Adrenal gland (tissue), 12 donors: ENCODE measurements around the gene ALDH5A1. TPM values are rescaled to one million over a fixed set of nuclear protein-coding genes. Genes with fewer than 3 reads are reported as not detected.
"Not testable (repeated sequence)": the region's sequence is repeated elsewhere in the genome, so short reads cannot be mapped to it uniquely, and the experiment has no call there.

Experiments used
- DNase-seq, 7 donors: peaks; one replicate each; pipeline ENCODE4 v3.0.0-alpha.2; 2019 to 2020
- H3K27ac ChIP-seq, 5 donors: fragments of 200-600 bp; sonication (generic) in 4 of 5; 1 replicate in 3 of 5; 2 replicates in 2 of 5; pipeline versions ENCODE4 v1.5.1 to v1.8.0; 2016 to 2020; ENCODE audit warnings: mild to moderate bottlenecking in 1 of 5
- H3K27me3 ChIP-seq: fragments of 200-600 bp; 2 replicates; pipeline ENCODE4 v1.8.0; 2021
- H3K36me3 ChIP-seq, 2 donors: fragments of 200-600 bp; replicated peaks in 1 of 2; 1 replicate in 1 of 2; 2 replicates in 1 of 2; pipeline versions ENCODE4 v1.5.1 to v1.8.0; 2018 to 2022
- H3K4me1 ChIP-seq, 2 donors: fragments of 200-600 bp; replicated peaks in 1 of 2; 1 replicate in 1 of 2; 2 replicates in 1 of 2; pipeline versions ENCODE4 v1.5.1 to v1.8.0; 2018 to 2021
- H3K4me3 ChIP-seq, 4 donors: fragments of 200-600 bp; sonication (generic) in 3 of 4; one replicate each; pipeline ENCODE4 v1.5.1; 2016 to 2018
- H3K9me3 ChIP-seq, 3 donors: fragments of 200-600 bp; sonication (generic) in 1 of 3; replicated peaks in 1 of 3; 1 replicate in 2 of 3; 2 replicates in 1 of 3; pipeline versions ENCODE4 v1.5.1 to v1.8.0; 2016 to 2021
- CTCF ChIP-seq, 6 experiments: fragments of 450-650 bp in 4 of 6; fragments of 200-600 bp in 2 of 6; sonication (generic) in 1 of 6; IDR thresholded peaks; 1 replicate in 5 of 6; 2 replicates in 1 of 6; pipeline versions ENCODE4 v1.5.1 to v1.8.0; 2016 to 2021; ENCODE audit warnings: antibody characterized with exemption in 6 of 6, mild to moderate bottlenecking in 2 of 6, moderate library complexity in 1 of 6
- POLR2A ChIP-seq, 2 donors: fragments of 450-650 bp; IDR thresholded peaks; one replicate each; pipeline ENCODE4 v1.6.1; 2017; ENCODE audit warnings: antibody characterized with exemption in 2 of 2, mild to moderate bottlenecking in 2 of 2, moderate library complexity in 1 of 2
- WGBS, 4 donors: extraction: QIAGEN DNeasy Blood & Tissue Kit in 2 of 4; methylation state at CpG; one replicate each; pipeline versions ENCODE4 v1.1.5 to v1.1.7; 2013 to 2017; 5-methylcytosine and 5-hydroxymethylcytosine counted together
- intact Hi-C, 2 donors: fragments of 100-400 bp; cut with DNase I; formaldehyde crosslinking; loops; one replicate each; pipeline versions ENCODE4 v1.14.1 to v1.15.0; 2022 to 2023
- polyA plus RNA-seq, 3 donors: library from polyadenylated mRNA; stranded (reverse); fragments of 200-250 nt in 2 of 3; fragments of 350-450 nt in 1 of 3; fragmentation: Illumina TruSeq in 1 of 3; extraction: RNeasy Lipid Tissue Mini Kit (QIAGEN cat#74804) in 1 of 3; gene quantifications; one replicate each; pipeline ENCODE4 v1.2.3, GENCODE V29; 2013 to 2014
- total RNA-seq, 9 donors: library from RNA; depleted of rRNA in 4 of 9; stranded (reverse); fragments of >200 nt in 4 of 9; fragments of 120-200 nt in 1 of 9; fragmentation: NEBNext Ultra II Directional in 1 of 9; extraction: Animal tissue kit (Norgen Biotek cat#: 25700) in 1 of 9; gene quantifications; one replicate each; pipeline versions ENCODE4 v1.1.0 to v1.2.4, GENCODE V29; 2013 to 2023
- donor health status: healthy with polysubstance abuse.
- donor health status: Bipolar disorder and iron deficiency.
- donor health status: DM: yes; HTN: yes; CAD: no.
- donor health status: DM: no; HTN: no; CAD: no.
- donor health status: DM: no; HTN: no; CAD: no.
- donor health status: DM: yes; HTN: yes; CAD: no.

ALDH5A1 gene
- total and polyA plus RNA-seq, 12 donors: 3.2 to 23.1 (median 10.5) TPM

GRCh38 chr6:24504287-24504648 is 9.5 kb downstream of the ALDH5A1 start:
- Histone ChIP-seq H3K4me3 (no peak overlapping the region), H3K27me3 (no peaks in the 10 kb centered on the region), H3K36me3 (no peaks in the 10 kb centered on the region), H3K9me3 (no peaks in the 10 kb centered on the region), H3K27ac (no peak overlapping the region), H3K4me1 (no peaks in the 10 kb centered on the region)
- intact Hi-C loops: no loop called here
- no peak for DNase-seq
- WGBS, 4 donors: 93 to 100% (median 98%) methylated on average over 1 of the region's 1 CpG
- TF ChIP-seq CTCF (IDR thresholded peaks at IDR 0.05): no peak
- TF ChIP-seq POLR2A (IDR thresholded peaks at IDR 0.05): no peak

- Histone ChIP-seq H3K4me3 (no peak overlapping the region), H3K27me3 (no peaks in the 10 kb centered on the region), H3K4me1 (no peaks in the 10 kb centered on the region), H3K36me3 (no peaks in the 10 kb centered on the region), H3K27ac (no peak overlapping the region), H3K9me3 (no peaks in the 10 kb centered on the region)
- 92 to 97% (median 94%) methylated on average over 14 of the region's 14 CpGs for WGBS, 4 donors
- TF ChIP-seq POLR2A (IDR thresholded peaks at IDR 0.05) (no peak), CTCF (IDR thresholded peaks at IDR 0.05) (no peak)
- no peak for DNase-seq
- intact Hi-C loops: no loop called here
Measured at GRCh38 chr6:24504649-24505586, 10.1 kb downstream of the ALDH5A1 start.

GRCh38 chr6:24506814-24507520 is 12.2 kb downstream of the ALDH5A1 start:
- TF ChIP-seq CTCF (IDR thresholded peaks at IDR 0.05): no peak
- TF ChIP-seq POLR2A (IDR thresholded peaks at IDR 0.05): no peak
- no peak for DNase-seq
- intact Hi-C loops: no loop called here
- WGBS, 4 donors: 89 to 97% (median 93%) methylated on average over 3 of the region's 3 CpGs
- H3K4me3 ChIP-seq: no peak overlapping the region
- H3K4me1 ChIP-seq: no peaks in the 10 kb centered on the region
- no peaks in the 10 kb centered on the region for H3K36me3 ChIP-seq
- H3K27me3 ChIP-seq: no peaks in the 10 kb centered on the region
- no peak overlapping the region for H3K27ac ChIP-seq
- no peaks in the 10 kb centered on the region for H3K9me3 ChIP-seq

GRCh38 chr6:24511976-24512375 is 17.2 kb downstream of the ALDH5A1 start:
- H3K4me1 ChIP-seq, H3K4me3 ChIP-seq, intact Hi-C loops, H3K27ac ChIP-seq, H3K27me3 ChIP-seq, DNase-seq, H3K36me3 ChIP-seq, H3K9me3 ChIP-seq: not testable (repeated sequence)
- 78 to 81% (median 80%) methylated on average over 4 to 6 of the region's 6 CpGs for WGBS, 4 donors
